ENCODE results near the gene YPEL1.

DNA sequence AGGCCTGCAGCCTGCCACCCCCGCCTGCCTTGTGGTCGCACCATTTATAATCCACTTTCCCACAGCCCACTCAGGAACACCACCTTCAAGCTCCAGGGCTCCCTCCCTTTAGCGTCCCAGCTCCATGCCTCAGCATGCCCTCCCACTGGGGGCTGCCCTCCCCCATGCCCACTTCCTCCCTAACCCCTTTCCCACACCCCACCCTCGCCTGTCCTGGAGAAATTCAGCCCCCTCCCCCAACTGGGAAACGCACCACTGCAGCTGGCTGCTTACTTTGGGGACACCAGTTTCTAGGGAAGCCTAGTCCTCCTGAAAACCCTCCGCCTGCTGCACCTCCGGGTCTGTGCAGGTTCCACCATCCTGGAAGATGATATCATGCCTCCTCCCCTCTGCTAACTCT is 3.4 kb upstream of the YPEL1 start:
- TF ChIP-seq, protein P1, sequence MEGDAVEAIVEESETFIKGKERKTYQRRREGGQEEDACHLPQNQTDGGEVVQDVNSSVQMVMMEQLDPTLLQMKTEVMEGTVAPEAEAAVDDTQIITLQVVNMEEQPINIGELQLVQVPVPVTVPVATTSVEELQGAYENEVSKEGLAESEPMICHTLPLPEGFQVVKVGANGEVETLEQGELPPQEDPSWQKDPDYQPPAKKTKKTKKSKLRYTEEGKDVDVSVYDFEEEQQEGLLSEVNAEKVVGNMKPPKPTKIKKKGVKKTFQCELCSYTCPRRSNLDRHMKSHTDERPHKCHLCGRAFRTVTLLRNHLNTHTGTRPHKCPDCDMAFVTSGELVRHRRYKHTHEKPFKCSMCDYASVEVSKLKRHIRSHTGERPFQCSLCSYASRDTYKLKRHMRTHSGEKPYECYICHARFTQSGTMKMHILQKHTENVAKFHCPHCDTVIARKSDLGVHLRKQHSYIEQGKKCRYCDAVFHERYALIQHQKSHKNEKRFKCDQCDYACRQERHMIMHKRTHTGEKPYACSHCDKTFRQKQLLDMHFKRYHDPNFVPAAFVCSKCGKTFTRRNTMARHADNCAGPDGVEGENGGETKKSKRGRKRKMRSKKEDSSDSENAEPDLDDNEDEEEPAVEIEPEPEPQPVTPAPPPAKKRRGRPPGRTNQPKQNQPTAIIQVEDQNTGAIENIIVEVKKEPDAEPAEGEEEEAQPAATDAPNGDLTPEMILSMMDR (conservative IDR thresholded peaks at IDR 0.05; ENCODE audit: low read length), result no peak
- TF ChIP-seq EZH2phosphoT487 (IDR thresholded peaks at IDR 0.05; ENCODE audit: borderline replicate concordance, low read depth, low read length), result no peak
